HG02763 (cell line): ENCODE results near the gene MSRB1.

Experiments used
- ATAC-seq: cut with Tn5 transposase; IDR thresholded peaks from one replicate; pipeline ENCODE4 v1.9.1; 2021; ENCODE audit warnings: mild to moderate bottlenecking, moderate library complexity; ENCODE audit not compliant: unreplicated experiment

MSRB1 gene

DNA sequence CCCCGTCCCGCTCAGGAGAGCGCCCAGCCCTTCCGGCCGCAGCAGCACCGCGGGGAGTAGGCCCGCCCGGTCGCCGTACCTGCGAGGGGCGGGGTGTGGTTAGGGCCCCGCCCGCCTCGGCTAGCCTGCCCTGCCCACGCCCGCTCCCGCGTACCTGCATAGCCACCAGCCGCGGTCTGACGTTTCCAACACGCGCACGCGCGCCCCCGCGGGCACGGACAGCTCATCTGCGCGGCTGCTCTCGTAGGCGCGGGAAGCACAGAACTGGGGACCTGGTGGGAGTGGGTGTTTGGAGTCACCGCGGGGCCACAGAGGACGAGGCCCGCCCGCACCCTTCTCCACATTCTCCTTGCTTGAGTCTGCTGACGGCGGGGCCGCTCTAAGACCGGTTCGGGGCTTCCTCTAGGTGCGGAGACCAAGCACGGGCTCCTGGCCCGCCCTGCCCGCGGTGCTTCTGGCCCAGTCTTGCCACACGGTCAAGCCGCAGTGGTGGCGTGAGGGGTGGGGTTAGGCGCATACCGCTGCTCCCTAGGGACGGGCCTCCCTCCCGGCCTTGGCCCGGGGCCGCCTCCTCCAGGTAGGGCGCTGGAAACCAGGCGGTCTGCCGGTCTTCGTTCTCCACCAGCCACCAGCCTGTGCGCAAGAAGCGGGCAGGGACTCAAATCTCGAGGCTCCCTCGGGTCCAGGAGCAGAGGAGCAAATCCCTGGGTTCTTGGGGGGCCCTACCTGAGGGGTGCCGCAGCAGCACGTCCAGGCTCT lies 36.5 kb upstream of the MSRB1 start:
- no peak for ATAC-seq

DNA sequence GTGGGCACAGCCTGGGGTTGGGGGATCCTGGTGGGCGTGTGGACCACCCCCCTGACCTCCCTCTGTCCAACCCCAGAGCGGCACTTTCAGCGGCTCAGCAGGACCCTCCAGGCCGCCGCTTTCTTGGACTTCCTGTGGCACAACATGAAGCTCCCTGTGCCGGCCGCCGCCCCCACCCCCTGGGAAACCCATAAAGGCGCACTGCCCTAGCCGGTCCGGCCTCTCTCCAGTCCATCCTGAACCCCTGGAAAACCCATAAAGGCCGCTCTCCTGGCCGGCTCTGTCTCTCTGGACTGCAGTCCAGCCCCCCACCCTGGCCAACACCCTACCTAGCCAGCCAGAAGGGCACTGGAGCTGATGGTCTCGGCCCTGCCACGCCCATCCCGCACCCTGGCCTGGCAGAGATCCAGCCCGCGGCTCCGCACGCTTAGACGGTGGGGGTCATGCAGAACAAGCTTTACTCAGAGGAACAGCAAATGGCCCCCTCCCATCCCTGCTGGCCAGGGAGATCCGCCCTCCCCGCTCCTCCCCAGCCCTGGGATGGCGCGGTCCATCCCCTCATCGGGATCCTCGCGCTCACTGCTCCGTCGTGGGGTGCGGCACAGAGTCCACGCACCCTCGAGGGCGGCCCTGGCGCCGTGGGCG lies 35.6 kb upstream of the MSRB1 start:
- no peak for ATAC-seq

DNA sequence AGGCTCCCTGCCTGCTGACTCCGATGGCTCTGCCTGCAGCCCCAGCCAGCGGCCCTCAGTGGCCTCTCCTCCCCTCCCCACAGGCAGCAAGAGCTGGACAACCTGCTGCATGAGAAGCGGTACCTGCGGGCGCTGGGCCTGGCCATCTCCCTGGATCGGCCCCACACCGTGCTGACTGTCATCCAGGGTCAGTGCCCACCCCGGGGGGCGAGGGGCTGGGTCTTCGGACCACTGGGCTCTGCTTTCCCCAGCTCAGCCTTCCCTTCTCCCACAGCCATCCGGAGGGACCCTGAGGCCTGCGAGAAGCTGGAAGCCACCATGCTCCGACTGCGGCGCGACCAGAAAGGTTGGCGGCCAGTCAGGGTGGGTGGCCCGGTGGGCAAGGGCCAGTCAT lies 34.9 kb upstream of the MSRB1 start:
- no peak for ATAC-seq

DNA sequence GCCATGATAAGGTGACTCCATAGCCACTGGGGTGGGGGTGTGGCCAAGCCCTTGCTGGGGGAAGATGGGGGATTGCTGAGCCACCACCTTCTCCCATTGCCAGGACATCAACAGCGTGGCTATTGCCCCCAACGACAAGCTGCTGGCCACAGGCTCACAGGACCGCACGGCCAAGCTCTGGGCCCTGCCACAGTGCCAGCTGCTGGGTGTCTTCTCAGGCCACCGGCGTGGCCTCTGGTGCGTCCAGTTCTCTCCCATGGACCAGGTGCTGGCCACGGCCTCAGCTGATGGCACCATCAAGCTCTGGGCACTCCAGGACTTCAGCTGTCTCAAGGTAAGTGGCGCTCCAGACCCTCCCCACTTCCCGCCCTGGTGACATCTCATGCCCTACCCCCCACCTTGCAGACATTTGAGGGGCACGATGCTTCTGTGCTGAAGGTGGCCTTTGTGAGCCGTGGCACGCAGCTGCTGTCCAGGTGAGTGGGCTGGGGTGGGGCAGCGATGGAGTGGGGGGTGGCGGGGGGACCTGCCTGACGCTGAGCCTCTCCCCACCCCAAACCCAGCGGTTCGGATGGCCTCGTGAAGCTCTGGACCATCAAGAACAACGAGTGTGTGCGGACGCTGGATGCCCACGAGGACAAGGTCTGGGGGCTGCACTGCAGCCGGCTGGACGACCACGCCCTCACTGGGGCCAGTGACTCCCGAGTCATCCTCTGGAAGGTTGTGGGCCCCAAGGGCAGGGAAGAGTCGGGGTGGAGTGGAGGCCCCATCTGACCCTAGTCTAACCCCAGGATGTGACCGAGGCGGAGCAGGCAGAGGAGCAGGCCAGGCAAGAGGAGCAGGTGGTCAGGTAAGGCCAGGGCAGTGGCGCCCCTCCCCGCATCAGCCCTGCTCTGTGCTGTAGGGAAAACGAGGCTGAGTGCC lies 34.2 kb upstream of the MSRB1 start:
- ATAC-seq: no peak

DNA sequence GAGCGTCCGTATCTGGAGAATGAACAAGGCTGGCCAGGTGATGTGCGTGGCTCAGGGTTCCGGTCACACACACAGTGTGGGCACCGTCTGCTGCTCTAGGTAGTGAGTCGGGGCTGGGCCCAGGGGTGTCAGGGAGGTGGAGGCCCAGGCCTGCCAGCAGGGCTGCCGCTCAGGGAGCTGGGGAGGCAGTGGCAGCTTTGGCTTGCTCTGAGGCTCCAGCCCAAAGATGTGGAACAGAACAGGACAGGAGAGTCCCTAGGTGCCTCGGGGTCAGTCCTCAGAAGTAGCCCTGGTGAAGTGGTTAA lies 33.2 kb upstream of the MSRB1 start:
- no peak for ATAC-seq

DNA sequence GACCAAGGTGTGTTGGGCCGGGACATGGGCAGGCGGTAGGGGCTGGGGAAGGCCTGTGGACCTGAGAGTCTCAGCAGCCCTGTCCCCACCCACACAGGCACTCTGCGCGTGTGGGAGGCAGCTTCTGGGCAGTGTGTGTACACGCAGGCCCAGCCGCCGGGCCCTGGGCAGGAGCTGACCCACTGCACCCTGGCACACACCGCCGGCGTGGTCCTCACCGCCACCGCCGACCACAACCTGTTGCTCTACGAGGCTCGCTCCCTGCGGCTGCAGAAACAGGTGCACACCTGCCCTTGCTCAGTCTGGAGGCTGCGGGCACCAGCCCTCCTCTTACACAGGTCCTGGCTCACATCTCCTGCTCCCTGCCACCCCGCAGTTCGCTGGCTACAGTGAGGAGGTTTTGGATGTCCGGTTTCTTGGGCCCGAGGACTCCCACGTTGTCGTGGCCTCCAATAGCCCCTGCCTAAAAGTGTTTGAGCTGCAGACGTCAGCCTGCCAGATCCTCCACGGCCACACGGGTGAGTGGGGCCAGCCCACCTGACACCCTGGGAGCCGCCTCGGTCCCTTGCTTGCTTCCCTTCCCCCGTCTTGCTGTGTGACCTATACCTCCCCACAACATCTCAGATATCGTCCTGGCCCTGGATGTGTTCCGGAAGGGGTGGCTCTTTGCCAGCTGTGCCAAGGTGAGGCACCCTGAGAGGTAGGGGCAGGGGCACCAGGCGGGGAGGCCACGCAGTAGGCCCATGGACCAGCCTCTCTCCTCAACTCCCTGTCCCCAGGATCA lies 32.6 kb upstream of the MSRB1 start:
- no peak for ATAC-seq

DNA sequence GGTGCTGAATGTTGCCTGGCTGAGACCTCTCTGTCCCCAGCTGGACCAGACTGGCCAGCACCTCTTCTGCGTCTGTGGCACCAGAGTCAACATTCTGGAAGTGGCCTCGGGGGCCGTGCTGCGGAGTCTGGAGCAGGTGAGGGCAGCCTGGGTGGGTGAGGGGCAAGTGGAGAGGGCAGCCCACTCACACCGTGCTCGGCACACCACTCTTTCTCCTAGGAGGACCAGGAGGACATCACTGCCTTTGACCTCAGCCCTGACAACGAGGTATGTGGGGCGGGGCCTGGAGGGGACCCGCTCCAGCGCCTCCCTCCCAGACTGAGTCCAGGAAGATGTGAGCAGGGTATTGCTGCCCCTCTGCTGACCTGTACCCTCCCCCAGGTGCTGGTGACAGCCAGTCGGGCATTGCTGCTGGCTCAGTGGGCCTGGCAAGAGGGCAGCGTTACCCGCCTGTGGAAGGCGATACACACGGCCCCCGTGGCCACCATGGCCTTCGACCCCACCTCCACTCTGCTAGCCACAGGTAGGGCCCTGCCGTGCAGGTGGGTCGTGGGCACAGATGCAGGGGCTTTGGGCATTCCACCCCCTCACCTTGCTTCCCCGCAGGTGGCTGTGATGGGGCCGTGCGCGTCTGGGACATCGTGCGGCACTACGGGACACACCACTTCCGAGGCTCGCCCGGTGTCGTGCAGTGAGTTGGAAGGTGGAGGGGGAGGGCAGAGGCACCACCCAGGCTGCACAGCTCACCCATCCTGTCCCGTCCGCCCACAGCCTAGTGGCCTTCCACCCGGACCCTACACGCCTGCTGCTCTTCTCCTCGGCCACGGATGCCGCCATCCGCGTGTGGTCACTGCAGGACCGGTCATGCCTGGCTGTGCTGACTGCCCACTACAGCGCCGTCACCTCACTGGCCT lies 31.4 kb upstream of the MSRB1 start:
- no peak for ATAC-seq

DNA sequence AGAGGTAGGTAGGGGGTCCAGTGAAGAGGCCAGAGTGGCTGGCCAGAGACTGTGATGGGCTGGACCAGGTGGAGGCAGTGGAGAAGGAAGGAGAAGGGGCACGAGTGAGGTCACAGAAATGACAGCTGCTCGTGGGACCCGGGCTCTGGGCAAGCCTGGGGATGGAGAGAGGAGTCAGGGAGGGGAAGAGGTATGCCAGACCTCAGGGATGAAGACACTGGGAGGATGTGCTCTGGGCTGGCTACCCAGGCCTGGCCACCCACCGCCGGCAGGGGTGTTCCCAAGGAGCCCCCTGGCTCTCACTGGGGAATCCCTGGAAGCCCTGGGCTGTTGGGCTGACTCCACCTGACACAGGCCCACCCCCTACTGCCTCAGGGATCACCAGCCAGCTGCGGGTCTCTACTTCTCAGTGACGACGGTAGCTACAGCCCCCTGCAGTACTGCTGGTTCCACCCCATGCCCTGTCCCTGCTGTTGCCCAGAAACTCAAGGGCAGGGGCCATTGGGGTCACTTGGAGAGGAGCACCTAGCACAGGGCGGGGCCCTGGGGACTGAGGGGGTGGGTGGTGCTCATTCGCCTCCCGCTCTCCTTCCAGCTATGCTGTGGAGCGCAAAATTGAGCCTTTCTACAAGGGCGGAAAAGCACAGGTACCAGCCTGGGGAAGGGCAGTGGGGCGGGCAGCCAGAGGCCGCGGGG lies 30.6 kb upstream of the MSRB1 start:
- no peak for ATAC-seq

DNA sequence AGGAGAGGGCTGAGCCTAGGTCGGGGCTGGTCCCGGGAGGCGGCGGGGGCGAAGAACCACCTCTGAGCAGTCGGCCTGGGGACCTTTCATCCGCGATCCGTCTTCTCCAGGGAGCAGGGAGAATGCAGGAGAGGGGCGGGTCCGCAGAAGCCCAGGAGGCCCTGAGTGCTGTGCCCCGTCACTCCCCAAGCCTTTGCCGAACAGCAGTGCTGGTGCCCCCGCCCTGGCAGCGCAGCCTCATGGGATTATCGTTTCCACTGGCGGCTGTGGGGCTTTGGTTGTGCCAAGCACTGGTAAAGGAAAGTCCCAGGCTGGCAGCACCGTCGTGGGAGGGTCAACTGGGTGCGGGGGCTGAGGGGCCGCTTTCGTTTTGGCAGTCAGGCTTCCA lies 29.5 kb upstream of the MSRB1 start:
- peak; percentile 2 for ATAC-seq

DNA sequence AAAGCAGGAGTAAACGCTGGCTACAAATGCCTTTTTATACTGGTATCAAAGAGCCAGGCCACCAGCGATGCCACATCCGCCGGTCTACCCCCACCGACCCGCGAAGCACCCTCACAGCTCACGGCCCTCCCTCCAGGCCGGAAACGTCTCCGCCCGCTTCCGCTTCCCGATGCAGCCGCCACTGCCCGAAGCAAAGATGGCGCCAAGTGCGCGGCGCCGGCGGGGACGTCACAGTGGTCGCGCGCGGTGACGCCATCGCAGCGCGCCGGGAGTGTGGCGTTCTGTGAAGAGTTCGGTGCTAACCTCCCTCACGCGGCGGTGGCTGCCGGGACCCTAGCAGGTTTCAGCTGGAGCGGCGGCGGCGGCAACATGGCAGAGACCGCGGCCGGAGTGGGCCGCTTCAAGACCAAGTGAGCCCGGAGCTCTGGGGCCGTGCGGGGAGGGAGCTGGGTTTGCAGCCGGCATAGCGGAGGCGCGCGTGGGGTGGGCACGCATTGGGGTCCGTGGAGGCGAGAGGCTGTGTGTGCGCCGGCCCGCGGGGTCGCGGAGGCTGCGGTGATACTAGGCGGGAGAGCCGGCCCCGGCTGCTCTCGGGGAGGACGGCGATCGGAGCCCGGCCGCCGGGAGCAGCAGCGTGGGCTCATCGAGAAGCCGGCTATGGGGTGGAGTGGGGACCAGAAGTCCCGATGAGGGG lies 28.9 kb upstream of the MSRB1 start, which contains the start of gene TBL3:
TBL3 (plus strand) TSS at position 258 of the 694 bp plus-strand sequence; CDS start at position 370, 112 bp downstream.
- peak; percentile 80 for ATAC-seq

DNA sequence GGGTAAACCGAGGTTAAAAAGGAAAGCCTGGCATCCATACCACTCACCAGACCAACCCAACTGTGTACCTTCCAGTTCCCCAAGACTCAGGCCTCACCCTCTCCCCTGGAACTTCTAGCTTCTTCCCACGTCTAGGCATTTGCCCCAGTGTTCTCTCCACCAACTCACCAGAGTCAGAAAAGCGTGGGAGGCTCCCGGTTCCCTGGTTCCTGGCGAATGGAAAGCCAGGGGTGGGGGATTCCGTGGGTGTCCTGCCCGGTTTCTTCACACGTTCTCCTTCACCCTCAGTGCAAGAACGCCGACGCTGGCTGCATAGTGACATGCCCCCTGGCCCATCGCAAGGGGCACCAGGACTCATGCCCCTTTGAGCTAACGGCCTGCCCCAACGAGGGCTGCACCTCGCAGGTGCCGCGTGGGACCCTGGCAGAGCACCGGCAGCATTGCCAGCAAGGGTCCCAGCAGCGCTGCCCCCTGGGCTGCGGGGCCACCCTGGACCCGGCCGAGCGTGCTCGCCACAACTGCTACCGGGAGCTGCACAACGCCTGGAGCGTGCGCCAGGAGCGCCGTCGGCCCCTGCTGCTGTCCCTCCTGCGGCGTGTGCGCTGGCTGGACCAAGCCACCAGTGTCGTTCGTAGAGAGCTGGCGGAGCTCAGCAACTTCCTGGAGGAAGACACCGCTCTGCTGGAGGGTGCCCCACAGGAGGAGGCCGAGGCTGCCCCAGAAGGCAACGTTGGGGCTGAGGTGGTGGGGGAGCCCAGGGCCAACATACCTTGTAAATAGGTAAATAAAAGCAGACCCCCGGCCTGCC lies 25.4 kb upstream of the MSRB1 start:
- ATAC-seq: no peak

DNA sequence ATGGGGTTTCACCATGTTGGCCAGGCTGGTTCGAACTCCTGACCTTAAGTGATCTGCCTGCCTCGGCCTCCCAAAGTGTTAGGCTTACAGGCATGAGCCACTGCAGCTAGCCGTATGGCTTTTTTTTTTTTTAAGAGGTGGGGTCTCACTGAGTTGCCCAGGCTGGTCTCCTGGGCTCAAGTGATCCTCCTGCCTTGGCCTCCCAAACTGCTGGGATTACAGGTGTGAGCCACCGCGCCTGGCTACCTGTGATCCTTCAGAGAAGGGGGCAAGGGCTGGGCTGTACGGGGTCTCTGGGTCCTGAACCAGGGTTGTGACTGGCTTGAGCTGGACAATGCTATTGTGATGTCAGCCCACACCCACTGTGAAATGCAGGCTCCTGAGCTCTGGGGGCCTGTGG lies 23.5 kb upstream of the MSRB1 start, which contains the start of gene RNF151:
RNF151 (plus strand) TSS at position 397 of the 400 bp plus-strand sequence. CDS start 26 bp downstream, outside the sequence.
- no peak for ATAC-seq

DNA sequence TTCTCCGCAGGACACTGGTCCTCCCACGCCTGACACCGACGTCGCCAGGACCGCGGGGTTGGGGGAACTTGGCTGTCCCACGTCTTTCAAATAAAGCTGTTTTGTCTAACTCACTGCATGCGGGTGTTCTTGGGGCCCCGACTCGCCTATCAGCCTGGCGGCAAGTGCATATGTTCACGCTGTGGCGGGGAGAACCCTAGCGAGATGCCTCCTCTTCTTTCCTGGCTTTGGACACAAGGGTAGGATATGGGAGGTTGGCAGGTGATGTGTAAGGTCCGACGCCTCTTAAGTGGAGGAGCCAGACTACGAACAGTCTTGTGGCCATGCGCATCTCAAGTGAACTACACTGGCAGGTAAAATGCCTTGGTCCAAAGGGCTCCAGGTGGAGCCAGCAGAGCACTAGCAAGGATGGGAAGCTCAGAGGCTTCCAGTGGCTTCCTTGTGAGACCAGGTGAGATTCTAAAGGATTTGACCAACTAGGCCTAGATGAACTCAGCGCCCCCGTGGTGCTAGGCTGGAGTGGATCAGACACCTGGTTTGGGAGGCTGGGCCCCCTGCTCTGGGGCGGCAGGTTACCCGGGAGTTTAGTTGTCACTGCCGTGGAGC lies 22.5 kb upstream of the MSRB1 start:
- ATAC-seq: no peak

DNA sequence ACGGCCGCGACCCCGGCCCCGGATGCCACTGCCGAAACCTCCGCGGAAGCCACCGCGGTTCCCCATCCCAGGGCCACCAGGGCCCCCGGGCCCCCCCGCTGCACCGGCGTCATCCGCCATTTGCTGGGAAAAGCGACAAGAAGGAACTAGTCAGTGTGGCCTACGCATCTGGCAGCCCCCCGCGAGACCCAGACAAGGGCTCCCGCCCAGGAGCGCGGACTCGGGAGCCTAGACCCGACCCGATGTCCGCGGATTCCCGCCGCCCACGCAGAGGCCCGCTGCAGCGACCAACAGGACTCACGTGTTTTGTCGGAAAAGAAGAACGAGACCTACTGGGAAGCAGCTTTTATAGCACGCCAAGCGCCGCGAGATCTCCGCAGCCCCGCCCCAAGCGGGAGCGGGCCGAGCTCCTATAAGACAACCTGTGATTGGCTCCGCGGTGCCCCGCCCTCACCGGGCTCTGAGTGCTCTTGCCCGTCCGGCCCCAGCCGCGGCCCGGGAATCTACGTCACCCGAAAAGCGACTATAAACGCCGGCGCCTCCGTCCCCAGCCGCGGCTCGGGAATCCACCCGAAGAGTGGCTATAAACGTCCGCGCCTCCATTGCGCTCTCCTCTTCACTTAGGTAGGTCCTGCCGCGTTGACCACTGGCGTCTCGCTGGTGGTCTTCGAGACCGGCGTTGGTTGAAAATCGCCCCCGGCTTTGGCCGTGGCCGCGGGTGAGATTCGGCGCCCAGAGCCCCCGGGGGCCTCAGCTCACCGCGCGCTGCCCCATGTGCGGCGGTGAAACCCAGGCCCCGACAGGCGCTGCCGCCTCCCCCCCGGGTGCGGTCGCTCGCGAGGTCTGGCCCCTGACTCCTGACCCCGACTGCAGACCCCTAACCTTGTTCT lies 21.8 kb upstream of the MSRB1 start, which contains the start of gene RPS2:
RPS2 (minus strand) TSS at position 321 of the 890 bp plus-strand sequence; CDS start at position 120, 201 bp downstream.
- peak; percentile 73 for ATAC-seq

DNA sequence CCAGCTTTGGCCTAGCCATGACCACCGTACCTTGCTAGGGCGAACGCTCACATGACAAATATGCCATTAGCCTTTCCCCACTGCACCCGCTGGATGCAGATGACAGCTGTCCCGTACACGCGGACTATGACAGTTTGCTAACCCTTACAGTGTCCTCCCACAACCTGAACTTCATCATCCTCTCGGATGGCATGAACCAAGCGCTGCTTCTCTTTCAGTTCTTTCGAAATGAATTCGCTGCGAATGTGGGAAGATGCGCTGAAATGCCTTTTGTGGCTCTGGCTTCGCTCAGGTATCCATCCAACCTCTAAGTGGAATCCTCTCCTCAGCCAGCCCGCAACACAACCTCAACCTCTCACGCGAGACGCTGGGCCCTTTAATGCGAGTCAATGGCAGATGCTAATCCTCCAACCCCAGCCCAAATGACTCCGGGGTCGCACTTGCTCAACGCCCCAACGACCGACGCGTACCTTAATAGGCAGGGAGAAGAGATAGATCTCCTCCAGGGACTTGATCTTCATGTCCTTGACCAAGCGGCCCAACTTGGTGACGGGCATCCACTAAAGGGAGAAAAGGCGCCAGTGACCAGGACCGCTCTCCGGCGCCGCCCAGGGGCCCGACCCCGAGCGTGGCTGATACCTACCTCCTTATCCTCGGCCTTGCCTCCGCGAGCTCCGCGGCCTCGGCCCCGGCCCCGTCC lies 21.0 kb upstream of the MSRB1 start:
- peak; percentile 7 for ATAC-seq
